A549 (cell line): ENCODE results near the gene IVD. TPM values are rescaled to one million over a fixed set of nuclear protein-coding genes. Genes with fewer than 3 reads are reported as not detected.

Experiments
- ATAC-seq, 2 experiments: fragments of 200-7000 bp in 1 of 2; fragments of >200 bp in 1 of 2; cut with Nextera tagmentation in 1 of 2; cut with Tn5 transposase in 1 of 2; 3 replicates each; pipeline versions ENCODE4 v1.8.0 to v1.9.1; 2018 to 2020; ENCODE audit warnings: mild to moderate bottlenecking in 1 of 2, moderate library complexity in 1 of 2
- CTCF ChIA-PET: fragments of 300-600 bp; sonication (Branson Sonifier 250); formaldehyde crosslinking; extraction: SDS; loops from one replicate; lab custom pipeline; 2021; ENCODE audit warnings: antibody characterized with exemption, inconsistent platforms; lab: Yijun Ruan, JAX
- POLR2A ChIA-PET: fragments of 350-600 bp; formaldehyde crosslinking; extraction: SDS; loops from one replicate; lab custom pipeline; 2021; ENCODE audit warnings: antibody characterized with exemption, inconsistent platforms; lab: Yijun Ruan, JAX
- DNase-seq, 2 experiments: peaks; one replicate each; pipeline versions ENCODE4 v3.0.0 to v3.0.0-alpha.2; 2011 to 2016; ENCODE audit warnings: low read depth in 1 of 2, low spot score in 1 of 2
- FAIRE-seq: peaks from 2 replicates; lab custom pipeline; 2011; peaks lifted over from hg19 to GRCh38; lab: Jason Lieb, UNC
- H3K27ac ChIP-seq, 2 experiments: fragments of >200 bp; sonication (Bioruptor Twin); formaldehyde crosslinking; 3 replicates each; pipeline ENCODE4 v1.5.1; 2016 to 2017
- H3K4me1 ChIP-seq: fragments of >200 bp; sonication (Bioruptor Twin); formaldehyde crosslinking; 3 replicates; pipeline ENCODE4 v1.6.1; 2016
- H3K4me2 ChIP-seq: fragments of >200 bp; sonication (Bioruptor Twin); formaldehyde crosslinking; 3 replicates; pipeline ENCODE4 v1.6.1; 2016
- H3K4me3 ChIP-seq: fragments of >200 bp; sonication (Bioruptor Twin); formaldehyde crosslinking; 3 replicates; pipeline ENCODE4 v1.5.1; 2016
- H3K9me3 ChIP-seq: fragments of >200 bp; sonication (Bioruptor Twin); formaldehyde crosslinking; 3 replicates; pipeline ENCODE4 v1.6.1; 2016
- BHLHE40 ChIP-seq: IDR thresholded peaks from 2 replicates; pipeline ENCODE4 v1.6.1; 2012; ENCODE audit warnings: low read depth, low read length, inconsistent platforms
- CHD2 ChIP-seq: fragments of 150-350 bp; IDR thresholded peaks from 2 replicates; pipeline ENCODE4 v1.6.1; 2014; ENCODE audit warnings: low read length; ENCODE audit not compliant: partially characterized antibody
- CHD4 ChIP-seq: fragments of 200-600 bp; sonication (generic); IDR thresholded peaks from 2 replicates; pipeline ENCODE4 v1.6.1; 2016; ENCODE audit warnings: antibody characterized with exemption, mild to moderate bottlenecking, borderline replicate concordance
- EHMT2 ChIP-seq: fragments of 200-600 bp; sonication (generic); IDR thresholded peaks from 2 replicates; pipeline ENCODE4 v1.6.1; 2016; ENCODE audit warnings: antibody characterized with exemption, low read depth, mild to moderate bottlenecking, moderate library complexity
- ESRRA ChIP-seq: fragments of 150-350 bp; IDR thresholded peaks from 2 replicates; pipeline ENCODE4 v1.6.1; 2014; ENCODE audit warnings: mild to moderate bottlenecking, low read length, borderline replicate concordance
- HDAC2 ChIP-seq: fragments of 200-600 bp; sonication (generic); IDR thresholded peaks from 2 replicates; pipeline ENCODE4 v1.6.1; 2016
- HOXB13 ChIP-seq: fragments of 250-450 bp; sonication (Bioruptor Pico); IDR thresholded peaks from 2 replicates; pipeline ENCODE4 v1.5.0; 2020; ENCODE audit warnings: low read depth, mild to moderate bottlenecking, moderate library complexity
- HOXB5 ChIP-seq: fragments of 250-450 bp; sonication (Bioruptor Pico); IDR thresholded peaks from 2 replicates; pipeline ENCODE4 v1.5.0; 2020; ENCODE audit warnings: mild to moderate bottlenecking, moderate library complexity
- KDM5A ChIP-seq: fragments of 200-600 bp; sonication (generic); IDR thresholded peaks from 2 replicates; pipeline ENCODE4 v1.6.1; 2016; ENCODE audit warnings: antibody characterized with exemption, mild to moderate bottlenecking
- MAFK ChIP-seq: fragments of 450-650 bp; IDR thresholded peaks from 2 replicates; pipeline ENCODE4 v1.6.1; 2014; ENCODE audit not compliant: partially characterized antibody
- MAZ ChIP-seq: fragments of 150-350 bp; IDR thresholded peaks from 2 replicates; pipeline ENCODE4 v1.6.1; 2014; ENCODE audit warnings: antibody characterized with exemption, low read depth, low read length, borderline replicate concordance
- MYC ChIP-seq: IDR thresholded peaks from 2 replicates; pipeline ENCODE4 v1.6.1; 2012; ENCODE audit warnings: mild to moderate bottlenecking, inconsistent platforms, low read length, improper control_type of control experiment, borderline replicate concordance
- NR3C1 ChIP-seq: fragments of >200 bp; sonication (Bioruptor Twin); formaldehyde crosslinking; IDR thresholded peaks from 3 replicates; pipeline ENCODE4 v1.6.1; 2017
- PHF8 ChIP-seq: fragments of 200-600 bp; sonication (generic); IDR thresholded peaks from 2 replicates; pipeline ENCODE4 v1.6.1; 2016; ENCODE audit warnings: low read depth, mild to moderate bottlenecking, antibody characterized with exemption, moderate library complexity, borderline replicate concordance
- POLR2A ChIP-seq: IDR thresholded peaks from 2 replicates; pipeline ENCODE4 v1.6.1; 2012; ENCODE audit warnings: mild to moderate bottlenecking, low read length
- POLR2AphosphoS2 ChIP-seq: conservative IDR thresholded peaks from 2 replicates; pipeline ENCODE4 v1.6.1; 2012; ENCODE audit warnings: low read length, improper control_type of control experiment, inconsistent platforms
- RAD21 ChIP-seq, 2 experiments: fragments of >200 bp in 1 of 2; sonication (Bioruptor Twin) in 1 of 2; formaldehyde crosslinking in 1 of 2; IDR thresholded peaks in 1 of 2; conservative IDR thresholded peaks in 1 of 2; 2 replicates in 1 of 2; 3 replicates in 1 of 2; pipeline ENCODE4 v1.6.1; 2012 to 2018; ENCODE audit warnings: inconsistent platforms in 1 of 2
- RARB ChIP-seq: fragments of 250-450 bp; sonication (Bioruptor Pico); IDR thresholded peaks from 2 replicates; pipeline ENCODE4 v1.8.0; 2021; ENCODE audit warnings: mild to moderate bottlenecking, moderate library complexity
- TFCP2L1 ChIP-seq: fragments of 250-450 bp; sonication (Bioruptor Pico); IDR thresholded peaks from 2 replicates; pipeline ENCODE4 v1.5.0; 2021; ENCODE audit warnings: mild to moderate bottlenecking
- TP53 ChIP-seq: fragments of 250-450 bp; sonication (Bioruptor Pico); IDR thresholded peaks from 2 replicates; pipeline ENCODE4 v1.5.0; 2021; ENCODE audit warnings: mild to moderate bottlenecking, moderate library complexity
- ZC3H11A ChIP-seq: fragments of 450-650 bp; IDR thresholded peaks from 2 replicates; pipeline ENCODE4 v1.6.1; 2014; ENCODE audit warnings: antibody characterized with exemption, mild to moderate bottlenecking
- ZNF302 ChIP-seq: fragments of 250-450 bp; sonication (Bioruptor Pico); IDR thresholded peaks from 2 replicates; pipeline ENCODE4 v1.9.0; 2021; ENCODE audit warnings: inconsistent platforms, mild to moderate bottlenecking, moderate library complexity
- WGBS: methylation state at CpG from one replicate; pipeline ENCODE4 v1.1.6; 2017; ENCODE audit errors: missing lambda C conversion rate; 5-methylcytosine and 5-hydroxymethylcytosine counted together
- polyA plus RNA-seq, 4 experiments: library from polyadenylated mRNA; depleted of rRNA in 3 of 4; stranded (reverse); fragments of >200 nt; fragmentation: RNase III in 1 of 4; extraction: RNeasy Plus Mini Kit Qiagen cat#74134 plus additional on column Dnase treatment in 1 of 4; gene quantifications; 2 replicates in 3 of 4; 3 replicates in 1 of 4; pipeline ENCODE4 v1.2.3, GENCODE V29; 2011 to 2017
- TF ChIP-seq, protein P1 (sequence below): IDR thresholded peaks from 2 replicates; pipeline ENCODE4 v1.6.1; 2012
- TF ChIP-seq, protein P2 (sequence below): fragments of 450-650 bp; IDR thresholded peaks from 2 replicates; pipeline ENCODE4 v1.6.1; 2014; ENCODE audit warnings: antibody characterized with exemption
- TF ChIP-seq, protein P3 (sequence below): fragments of 250-450 bp; sonication (Bioruptor Pico); IDR thresholded peaks from 2 replicates; pipeline ENCODE4 v1.5.0; 2020; ENCODE audit warnings: low read depth, mild to moderate bottlenecking, moderate library complexity
- TF ChIP-seq, protein P4 (sequence below): IDR thresholded peaks from 2 replicates; pipeline ENCODE4 v1.6.1; 2012; ENCODE audit warnings: low read depth, borderline replicate concordance
- TF ChIP-seq, protein P5 (sequence below): fragments of >200 bp; sonication (Bioruptor Twin); formaldehyde crosslinking; IDR thresholded peaks from 3 replicates; pipeline ENCODE4 v1.6.1; 2016
- TF ChIP-seq, protein P6 (sequence below): fragments of 150-350 bp; IDR thresholded peaks from 2 replicates; pipeline ENCODE4 v1.6.1; 2014; ENCODE audit warnings: low read depth, mild to moderate bottlenecking, low read length

IVD gene
- polyA plus RNA-seq, 2 of the 4 experiments (the other 2 are of a cell fraction): 10.2 to 12.4 TPM

DNA sequence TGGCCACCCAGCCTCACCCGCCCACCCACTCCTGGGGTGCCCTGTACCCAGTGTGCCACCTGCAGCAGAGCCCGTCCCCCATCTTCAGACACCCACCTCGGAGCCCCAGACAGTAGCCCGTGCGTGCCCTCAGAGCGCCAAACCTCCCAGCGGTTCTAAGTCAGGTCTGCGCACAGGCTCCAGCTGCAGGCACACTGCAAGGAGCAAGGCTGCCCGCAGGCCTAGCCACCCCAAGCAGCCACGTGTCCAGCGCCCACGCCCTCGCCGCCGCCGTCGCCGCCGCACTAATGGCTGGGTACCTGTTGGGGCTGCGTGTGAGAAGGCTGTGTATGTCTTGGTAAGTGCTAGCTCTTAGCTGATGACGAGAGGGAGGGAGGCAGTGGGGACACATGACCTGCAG is 56.4 kb downstream of the IVD start:
- Histone ChIP-seq H3K4me2 (no peak overlapping the region), H3K9me3 (no peaks in the 10 kb centered on the region), H3K27ac (no peak overlapping the region), H3K4me3 (no peak overlapping the region), H3K4me1 (no peaks in the 10 kb centered on the region)
- TF ChIP-seq, protein P1, sequence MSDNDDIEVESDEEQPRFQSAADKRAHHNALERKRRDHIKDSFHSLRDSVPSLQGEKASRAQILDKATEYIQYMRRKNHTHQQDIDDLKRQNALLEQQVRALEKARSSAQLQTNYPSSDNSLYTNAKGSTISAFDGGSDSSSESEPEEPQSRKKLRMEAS: no peak
- no peak for TF ChIP-seq ESRRA
- TF ChIP-seq EHMT2: no peak
- TF ChIP-seq ZNF302 (CRISPR knock-in tag): no peak
- TF ChIP-seq, protein P2, sequence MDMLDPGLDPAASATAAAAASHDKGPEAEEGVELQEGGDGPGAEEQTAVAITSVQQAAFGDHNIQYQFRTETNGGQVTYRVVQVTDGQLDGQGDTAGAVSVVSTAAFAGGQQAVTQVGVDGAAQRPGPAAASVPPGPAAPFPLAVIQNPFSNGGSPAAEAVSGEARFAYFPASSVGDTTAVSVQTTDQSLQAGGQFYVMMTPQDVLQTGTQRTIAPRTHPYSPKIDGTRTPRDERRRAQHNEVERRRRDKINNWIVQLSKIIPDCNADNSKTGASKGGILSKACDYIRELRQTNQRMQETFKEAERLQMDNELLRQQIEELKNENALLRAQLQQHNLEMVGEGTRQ: no peak
- TF ChIP-seq HOXB5 (CRISPR knock-in tag): no peak
- no peak for TF ChIP-seq POLR2A
- no peak for TF ChIP-seq HOXB13
- FAIRE-seq (no peak), DNase-seq (no peak), ATAC-seq (no peak)
- POLR2A ChIA-PET: no interaction called here
- CTCF ChIA-PET: no interaction called here
- WGBS: 90% methylated on average over 15 of the region's 21 CpGs

DNA sequence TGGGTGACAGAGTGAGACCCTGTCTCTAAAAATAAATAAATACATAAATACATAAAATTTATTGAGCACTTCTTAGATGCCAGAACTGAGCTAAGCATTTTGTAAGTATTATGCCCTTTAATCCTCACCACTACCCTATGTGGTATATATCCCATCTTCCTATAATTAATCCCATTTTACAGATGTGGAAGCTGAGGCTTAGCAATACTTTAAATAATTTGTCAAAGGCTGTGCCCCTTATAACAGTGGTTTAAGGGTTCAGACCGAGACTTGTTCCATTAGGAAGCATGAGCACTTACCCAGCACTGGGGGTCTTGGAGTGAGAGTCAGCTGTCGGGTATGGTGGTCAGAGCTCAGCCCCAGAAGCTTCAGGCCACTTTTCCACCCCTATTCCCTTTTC is 57.7 kb downstream of the IVD start:
- DNase-seq: no peak
- Histone ChIP-seq H3K9me3 (no peaks in the 10 kb centered on the region), H3K4me2 (no peak overlapping the region), H3K4me1 (no peaks in the 10 kb centered on the region), H3K4me3 (no peak overlapping the region)
- POLR2A ChIA-PET: no interaction called here
- 72% methylated on average over 2 of the region's 2 CpGs for WGBS
- FAIRE-seq: no peak
- TF ChIP-seq ZC3H11A (no peak), TP53 (CRISPR knock-in tag) (no peak), HOXB13 (no peak), BHLHE40 (no peak), CHD4 (no peak)
- TF ChIP-seq, protein P3, sequence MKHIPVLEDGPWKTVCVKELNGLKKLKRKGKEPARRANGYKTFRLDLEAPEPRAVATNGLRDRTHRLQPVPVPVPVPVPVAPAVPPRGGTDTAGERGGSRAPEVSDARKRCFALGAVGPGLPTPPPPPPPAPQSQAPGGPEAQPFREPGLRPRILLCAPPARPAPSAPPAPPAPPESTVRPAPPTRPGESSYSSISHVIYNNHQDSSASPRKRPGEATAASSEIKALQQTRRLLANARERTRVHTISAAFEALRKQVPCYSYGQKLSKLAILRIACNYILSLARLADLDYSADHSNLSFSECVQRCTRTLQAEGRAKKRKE: no peak
- TF ChIP-seq, protein P4, sequence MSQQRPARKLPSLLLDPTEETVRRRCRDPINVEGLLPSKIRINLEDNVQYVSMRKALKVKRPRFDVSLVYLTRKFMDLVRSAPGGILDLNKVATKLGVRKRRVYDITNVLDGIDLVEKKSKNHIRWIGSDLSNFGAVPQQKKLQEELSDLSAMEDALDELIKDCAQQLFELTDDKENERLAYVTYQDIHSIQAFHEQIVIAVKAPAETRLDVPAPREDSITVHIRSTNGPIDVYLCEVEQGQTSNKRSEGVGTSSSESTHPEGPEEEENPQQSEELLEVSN: no peak
- TF ChIP-seq, all 56 proteins: peak for 0
- CTCF ChIA-PET: interaction anchor here (0.9 to 2.4 kb wide), 3 partner anchors 11 to 184 kb away, joined by 4 to 11 read pairs (median 4); no protein-coding TSS in a partner anchor
- no peak for ATAC-seq
- H3K27ac ChIP-seq: no peak overlapping the region

DNA sequence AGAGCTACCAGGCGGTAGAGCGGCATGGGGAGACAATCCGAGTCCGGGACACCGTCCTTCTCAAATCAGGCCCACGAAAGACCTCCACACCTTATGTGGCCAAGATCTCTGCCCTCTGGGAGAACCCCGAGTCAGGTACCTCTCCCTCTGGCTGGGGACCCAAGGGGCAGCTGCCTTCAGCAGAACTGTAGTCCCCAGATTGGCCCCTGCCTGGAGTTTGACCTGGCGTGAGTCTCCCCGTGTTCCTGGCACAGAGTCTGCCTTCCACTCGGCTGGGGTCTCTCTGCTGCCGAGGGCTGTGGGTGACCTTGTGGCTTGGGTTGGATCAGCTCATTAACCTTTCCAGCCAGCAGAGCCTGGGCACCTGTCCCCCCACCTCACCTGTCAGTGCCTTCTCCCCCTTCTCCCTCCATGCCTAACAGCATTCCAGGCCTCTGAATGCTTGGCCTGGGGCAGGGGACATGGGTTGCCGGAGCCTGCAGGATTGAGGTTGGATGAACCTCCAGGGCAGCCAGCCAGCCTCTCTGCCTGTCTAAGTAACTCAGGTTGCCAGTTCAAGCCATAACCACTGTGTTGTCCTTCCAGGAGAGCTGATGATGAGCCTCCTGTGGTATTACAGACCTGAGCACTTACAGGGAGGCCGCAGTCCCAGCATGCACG is 58.4 kb downstream of the IVD start:
- no peak overlapping the region for H3K4me3 ChIP-seq
- no peak for FAIRE-seq
- no peaks in the 10 kb centered on the region for H3K4me1 ChIP-seq
- WGBS: 88% methylated on average over 13 of the region's 14 CpGs
- ATAC-seq: no peak
- ChIA-PET POLR2A (no interaction called here), CTCF (interaction anchor here (0.9 to 2.4 kb wide), 3 partner anchors 12 to 185 kb away, joined by 4 to 11 read pairs (median 4); no protein-coding TSS in a partner anchor)
- no peak overlapping the region for H3K4me2 ChIP-seq
- H3K27ac ChIP-seq: no peak overlapping the region
- no peaks in the 10 kb centered on the region for H3K9me3 ChIP-seq
- DNase-seq: no peak
- TF ChIP-seq CHD2 (no peak), RARB (CRISPR knock-in tag) (no peak), RAD21 (conservative IDR thresholded peaks at IDR 0.05 in 1 of 2, IDR thresholded peaks at IDR 0.05 in 1 of 2) (no peak), TP53 (CRISPR knock-in tag) (no peak), HOXB13 (no peak), MYC (no peak), PHF8 (no peak), HDAC2 (no peak), ESRRA (no peak), NR3C1 (no peak), MAZ (no peak), MAFK (no peak), ZNF302 (CRISPR knock-in tag) (no peak), KDM5A (no peak), POLR2AphosphoS2 (no peak), TFCP2L1 (no peak)
- TF ChIP-seq, protein P5, sequence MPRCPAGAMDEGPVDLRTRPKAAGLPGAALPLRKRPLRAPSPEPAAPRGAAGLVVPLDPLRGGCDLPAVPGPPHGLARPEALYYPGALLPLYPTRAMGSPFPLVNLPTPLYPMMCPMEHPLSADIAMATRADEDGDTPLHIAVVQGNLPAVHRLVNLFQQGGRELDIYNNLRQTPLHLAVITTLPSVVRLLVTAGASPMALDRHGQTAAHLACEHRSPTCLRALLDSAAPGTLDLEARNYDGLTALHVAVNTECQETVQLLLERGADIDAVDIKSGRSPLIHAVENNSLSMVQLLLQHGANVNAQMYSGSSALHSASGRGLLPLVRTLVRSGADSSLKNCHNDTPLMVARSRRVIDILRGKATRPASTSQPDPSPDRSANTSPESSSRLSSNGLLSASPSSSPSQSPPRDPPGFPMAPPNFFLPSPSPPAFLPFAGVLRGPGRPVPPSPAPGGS: no peak
- TF ChIP-seq, protein P4: no peak
- TF ChIP-seq, protein P6, sequence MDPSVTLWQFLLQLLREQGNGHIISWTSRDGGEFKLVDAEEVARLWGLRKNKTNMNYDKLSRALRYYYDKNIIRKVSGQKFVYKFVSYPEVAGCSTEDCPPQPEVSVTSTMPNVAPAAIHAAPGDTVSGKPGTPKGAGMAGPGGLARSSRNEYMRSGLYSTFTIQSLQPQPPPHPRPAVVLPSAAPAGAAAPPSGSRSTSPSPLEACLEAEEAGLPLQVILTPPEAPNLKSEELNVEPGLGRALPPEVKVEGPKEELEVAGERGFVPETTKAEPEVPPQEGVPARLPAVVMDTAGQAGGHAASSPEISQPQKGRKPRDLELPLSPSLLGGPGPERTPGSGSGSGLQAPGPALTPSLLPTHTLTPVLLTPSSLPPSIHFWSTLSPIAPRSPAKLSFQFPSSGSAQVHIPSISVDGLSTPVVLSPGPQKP: no peak
